HCT116 (cell line): Measurements from ENCODE around the gene VPS35L. TPM values are rescaled to one million over a fixed set of nuclear protein-coding genes. Genes with fewer than 3 reads are reported as not detected.

Experiments used
- ATAC-seq: fragments of 200-7000 bp; cut with Tn5 transposase; 2 replicates; pipeline ENCODE4 v1.9.1; 2020; ENCODE audit warnings: mild to moderate bottlenecking, moderate library complexity
- BruUV-seq: library from RNA; stranded (reverse); fragments of 400-500 nt; replicated peaks from 2 replicates; lab custom pipeline; 2021; lab: Mats Ljungman, UMichigan
- CTCF ChIA-PET: fragments of 300-600 bp; sonication (Branson Sonifier 250); formaldehyde crosslinking; loops from one replicate; lab custom pipeline; 2021; ENCODE audit warnings: antibody characterized with exemption; lab: Charles Lee
- POLR2A ChIA-PET: fragments of 300-600, 350-600 bp; sonication (Branson Sonifier 250); formaldehyde crosslinking; loops from one replicate; lab custom pipeline; 2021; ENCODE audit warnings: antibody characterized with exemption; lab: Charles Lee
- RAD21 ChIA-PET, 2 experiments: fragments of 300-600 bp; sonication (Branson Sonifier 250); formaldehyde crosslinking; loops; one replicate each; lab custom pipeline; 2023; ENCODE audit warnings: low total read pairs in 2 of 2; ENCODE audit not compliant: uncharacterized antibody in 2 of 2, unreplicated experiment in 2 of 2, low non-redundant PET in 1 of 2; lab: Charles Lee
- DNase-seq: peaks from one replicate; pipeline ENCODE4 v3.0.0-alpha.2; 2010; ENCODE audit warnings: low read depth, low spot score
- H2AFZ ChIP-seq: fragments of 200-600 bp; shearing (Covaris generic), sonication (generic); 2 replicates; pipeline ENCODE4 v1.6.1; 2017; ENCODE audit warnings: low read depth, mixed run types, mixed read lengths, antibody characterized with exemption, low read length; ENCODE audit not compliant: poor library complexity, severe bottlenecking
- H3K27ac ChIP-seq: 2 replicates; pipeline ENCODE4 v1.5.1; 2012; ENCODE audit warnings: low read depth, low read length
- H3K27me3 ChIP-seq: fragments of 200-600 bp; sonication (generic); 2 replicates; pipeline ENCODE4 v1.6.1; 2016; ENCODE audit warnings: mixed run types, low read length, mixed read lengths; ENCODE audit not compliant: insufficient read depth
- H3K36me3 ChIP-seq, 2 experiments: fragments of 200-500 bp in 1 of 2; fragments of 200-600 bp in 1 of 2; sonication (Bioruptor generic) in 1 of 2; sonication (generic) in 1 of 2; 2 replicates each; pipeline versions ENCODE4 v1.5.1 to v1.6.1; 2014 to 2016; ENCODE audit warnings: low read length in 2 of 2, inconsistent platforms in 1 of 2, mixed read lengths in 1 of 2, mixed run types in 1 of 2; ENCODE audit not compliant: insufficient read depth in 2 of 2, control insufficient read depth in 1 of 2
- H3K4me1 ChIP-seq, 2 experiments: fragments of 200-600 bp in 1 of 2; sonication (generic) in 1 of 2; 2 replicates each; pipeline versions ENCODE4 v1.5.1 to v1.6.1; 2012 to 2017; ENCODE audit warnings: low read length in 2 of 2, inconsistent platforms in 1 of 2, mild to moderate bottlenecking in 1 of 2, mixed read lengths in 1 of 2, mixed run types in 1 of 2, moderate library complexity in 1 of 2; ENCODE audit not compliant: insufficient read depth in 2 of 2, control insufficient read depth in 1 of 2
- H3K4me2 ChIP-seq: fragments of 200-600 bp; sonication (generic); 2 replicates; pipeline ENCODE4 v1.6.1; 2017; ENCODE audit warnings: mixed run types, low read length, mixed read lengths
- H3K4me3 ChIP-seq, 2 experiments: fragments of 200-600 bp in 1 of 2; sonication (generic) in 1 of 2; replicated peaks in 1 of 2; 2 replicates each; pipeline ENCODE4 v1.5.1; 2011 to 2016; ENCODE audit warnings: low read length in 2 of 2, control low read depth in 1 of 2, low read depth in 1 of 2, mild to moderate bottlenecking in 1 of 2, mixed read lengths in 1 of 2, mixed run types in 1 of 2
- H3K79me2 ChIP-seq: fragments of 200-600 bp; sonication (generic); 2 replicates; pipeline ENCODE4 v1.6.1; 2017; ENCODE audit warnings: mild to moderate bottlenecking, mixed run types, low read length, moderate library complexity, mixed read lengths; ENCODE audit not compliant: insufficient read depth
- H3K9ac ChIP-seq: fragments of 200-600 bp; sonication (generic); 2 replicates; pipeline ENCODE4 v1.6.1; 2016; ENCODE audit warnings: low read length, mixed read lengths
- H3K9me2 ChIP-seq: fragments of 200-600 bp; sonication (generic), shearing (Covaris generic); 2 replicates; pipeline ENCODE4 v1.6.1; 2017; ENCODE audit warnings: mixed run types, mild to moderate bottlenecking, moderate library complexity; ENCODE audit not compliant: insufficient read depth
- H3K9me3 ChIP-seq, 2 experiments: fragments of 200-500 bp in 1 of 2; fragments of 200-600 bp in 1 of 2; sonication (Bioruptor generic) in 1 of 2; sonication (generic) in 1 of 2; 2 replicates each; pipeline ENCODE4 v1.6.1; 2014 to 2017; ENCODE audit warnings: low read length in 2 of 2, mixed read lengths in 2 of 2, inconsistent platforms in 1 of 2, low read depth in 1 of 2, mild to moderate bottlenecking in 1 of 2, mixed run types in 1 of 2, moderate library complexity in 1 of 2; ENCODE audit not compliant: control insufficient read depth in 1 of 2, insufficient read depth in 1 of 2
- H4K20me1 ChIP-seq: fragments of 200-600 bp; sonication (generic), shearing (Covaris generic); 2 replicates; pipeline ENCODE4 v1.6.1; 2017; ENCODE audit warnings: mixed run types, mild to moderate bottlenecking, moderate library complexity; ENCODE audit not compliant: insufficient read depth
- ATF3 ChIP-seq: IDR thresholded peaks from 2 replicates; pipeline ENCODE4 v1.6.1; 2012
- CEBPB ChIP-seq: IDR thresholded peaks from 2 replicates; pipeline ENCODE4 v1.6.1; 2012; ENCODE audit warnings: low read depth
- EGR1 ChIP-seq: IDR thresholded peaks from 2 replicates; pipeline ENCODE4 v1.6.1; 2012; ENCODE audit warnings: low read depth
- ELF1 ChIP-seq: IDR thresholded peaks from 2 replicates; pipeline ENCODE4 v1.6.1; 2012; ENCODE audit warnings: low read depth, borderline replicate concordance
- EZH2 ChIP-seq: fragments of 200-600 bp; sonication (generic); IDR thresholded peaks from 2 replicates; pipeline ENCODE4 v1.6.1; 2017; ENCODE audit warnings: antibody characterized with exemption, mixed run types
- EZH2phosphoT487 ChIP-seq: fragments of 200-600 bp; IDR thresholded peaks from 2 replicates; pipeline ENCODE4 v1.6.1; 2018; ENCODE audit warnings: antibody characterized with exemption, borderline replicate concordance
- FOSL1 ChIP-seq: IDR thresholded peaks from 2 replicates; pipeline ENCODE4 v1.6.1; 2012; ENCODE audit warnings: low read depth
- JUND ChIP-seq: IDR thresholded peaks from 2 replicates; pipeline ENCODE4 v1.6.1; 2012
- POLR2A ChIP-seq: IDR thresholded peaks from 2 replicates; pipeline ENCODE4 v1.7.0; 2011; ENCODE audit warnings: borderline replicate concordance; ENCODE audit not compliant: insufficient read depth, insufficient read length; ENCODE audit errors: extremely low read depth
- YY1 ChIP-seq: IDR thresholded peaks from 2 replicates; pipeline ENCODE4 v1.6.1; 2011; ENCODE audit warnings: low read length, low read depth, moderate library complexity, mild to moderate bottlenecking; ENCODE audit not compliant: insufficient replicate concordance; ENCODE audit errors: extremely low read depth
- ZFX ChIP-seq: fragments of 450-650 bp; IDR thresholded peaks from 2 replicates; pipeline ENCODE4 v1.6.1; 2017
- intact Hi-C: fragments of 100-400 bp; cut with micrococcal nuclease; formaldehyde crosslinking; loops from 2 replicates; pipeline ENCODE4 v1.10.0; 2022
- total RNA-seq: library from RNA; stranded (reverse); gene quantifications from one replicate; pipeline ENCODE4 v1.2.1, GENCODE V29; 2021; ENCODE audit not compliant: unreplicated experiment
- TF ChIP-seq, protein P1 (sequence below): IDR thresholded peaks from 2 replicates; pipeline ENCODE4 v1.6.1; 2012
- TF ChIP-seq, protein P2 (sequence below): IDR thresholded peaks from 2 replicates; pipeline ENCODE4 v1.6.1; 2012; ENCODE audit warnings: low read depth

Gene VPS35L
- total RNA-seq, 1 experiment from 2014 or later, result 21.4 TPM

GRCh38 chr16:19613834-19614233 is 58.3 kb downstream of the VPS35L start:
- Histone ChIP-seq H3K4me3 (no peak overlapping the region), H3K9me2 (no peaks in the 10 kb centered on the region), H3K4me1 (no peaks in the 10 kb centered on the region), H3K79me2 (no peaks in the 10 kb centered on the region), H2AFZ (no peak overlapping the region), H3K4me2 (no peak overlapping the region), H3K9ac (no peak overlapping the region), H3K27ac (no peak overlapping the region), H3K9me3 (no peaks in the 10 kb centered on the region), H3K36me3 (no peaks in the 10 kb centered on the region), H3K27me3 (no peaks in the 10 kb centered on the region), H4K20me1 (no peaks in the 10 kb centered on the region)
- POLR2A ChIA-PET, result no interaction called here
- RAD21 ChIA-PET, result no interaction called here
- BruUV-seq, result no TSS peak
- ATAC-seq (no peak), DNase-seq (no peak)
- CTCF ChIA-PET, result no interaction called here
- intact Hi-C loops, result no loop called here
- TF ChIP-seq ATF3 (no peak), EZH2 (no peak), JUND (no peak)
- TF ChIP-seq, protein P1, sequence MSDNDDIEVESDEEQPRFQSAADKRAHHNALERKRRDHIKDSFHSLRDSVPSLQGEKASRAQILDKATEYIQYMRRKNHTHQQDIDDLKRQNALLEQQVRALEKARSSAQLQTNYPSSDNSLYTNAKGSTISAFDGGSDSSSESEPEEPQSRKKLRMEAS, result no peak

- no peak overlapping the region for H3K4me3 ChIP-seq
- no peaks in the 10 kb centered on the region for H3K79me2 ChIP-seq
- ATAC-seq (no peak), DNase-seq (no peak)
- H3K9me2 ChIP-seq, result no peaks in the 10 kb centered on the region
- H3K27me3 ChIP-seq, result no peaks in the 10 kb centered on the region
- RAD21 ChIA-PET, result no interaction called here
- no peaks in the 10 kb centered on the region for H4K20me1 ChIP-seq
- no peak overlapping the region for H3K9ac ChIP-seq
- POLR2A ChIA-PET, result interaction anchor here (0.8 kb wide), 1 partner anchor 9 kb away, joined by 3 read pairs; no protein-coding TSS in a partner anchor
- H3K4me2 ChIP-seq, result no peak overlapping the region
- CTCF ChIA-PET, result interaction anchor here (0.9 kb wide), 1 partner anchor 32 kb away, joined by 3 read pairs; no protein-coding TSS in a partner anchor
- no peak overlapping the region for H3K27ac ChIP-seq
- no peaks in the 10 kb centered on the region for H3K36me3 ChIP-seq
- no peak overlapping the region for H2AFZ ChIP-seq
- no TSS peak for BruUV-seq
- intact Hi-C loops, result no loop called here
- H3K9me3 ChIP-seq, result no peaks in the 10 kb centered on the region
- H3K4me1 ChIP-seq, result no peaks in the 10 kb centered on the region
- TF ChIP-seq ATF3 (no peak), ELF1 (no peak), EZH2phosphoT487 (no peak), POLR2A (no peak), FOSL1 (no peak), CEBPB (no peak), YY1 (no peak), EGR1 (no peak), ZFX (no peak)
- TF ChIP-seq, protein P2, sequence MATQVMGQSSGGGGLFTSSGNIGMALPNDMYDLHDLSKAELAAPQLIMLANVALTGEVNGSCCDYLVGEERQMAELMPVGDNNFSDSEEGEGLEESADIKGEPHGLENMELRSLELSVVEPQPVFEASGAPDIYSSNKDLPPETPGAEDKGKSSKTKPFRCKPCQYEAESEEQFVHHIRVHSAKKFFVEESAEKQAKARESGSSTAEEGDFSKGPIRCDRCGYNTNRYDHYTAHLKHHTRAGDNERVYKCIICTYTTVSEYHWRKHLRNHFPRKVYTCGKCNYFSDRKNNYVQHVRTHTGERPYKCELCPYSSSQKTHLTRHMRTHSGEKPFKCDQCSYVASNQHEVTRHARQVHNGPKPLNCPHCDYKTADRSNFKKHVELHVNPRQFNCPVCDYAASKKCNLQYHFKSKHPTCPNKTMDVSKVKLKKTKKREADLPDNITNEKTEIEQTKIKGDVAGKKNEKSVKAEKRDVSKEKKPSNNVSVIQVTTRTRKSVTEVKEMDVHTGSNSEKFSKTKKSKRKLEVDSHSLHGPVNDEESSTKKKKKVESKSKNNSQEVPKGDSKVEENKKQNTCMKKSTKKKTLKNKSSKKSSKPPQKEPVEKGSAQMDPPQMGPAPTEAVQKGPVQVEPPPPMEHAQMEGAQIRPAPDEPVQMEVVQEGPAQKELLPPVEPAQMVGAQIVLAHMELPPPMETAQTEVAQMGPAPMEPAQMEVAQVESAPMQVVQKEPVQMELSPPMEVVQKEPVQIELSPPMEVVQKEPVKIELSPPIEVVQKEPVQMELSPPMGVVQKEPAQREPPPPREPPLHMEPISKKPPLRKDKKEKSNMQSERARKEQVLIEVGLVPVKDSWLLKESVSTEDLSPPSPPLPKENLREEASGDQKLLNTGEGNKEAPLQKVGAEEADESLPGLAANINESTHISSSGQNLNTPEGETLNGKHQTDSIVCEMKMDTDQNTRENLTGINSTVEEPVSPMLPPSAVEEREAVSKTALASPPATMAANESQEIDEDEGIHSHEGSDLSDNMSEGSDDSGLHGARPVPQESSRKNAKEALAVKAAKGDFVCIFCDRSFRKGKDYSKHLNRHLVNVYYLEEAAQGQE, result no peak
Observed at GRCh38 chr16:19616241-19616640, 60.7 kb downstream of the VPS35L start.
